Glutamatergic neuron (in vitro differentiated cells): Measurements from ENCODE around the gene HAPLN1. TPM values are rescaled to one million over a fixed set of nuclear protein-coding genes. Genes with fewer than 3 reads are reported as not detected.

Experiments used
- DNase-seq: peaks from one replicate; pipeline ENCODE4 v3.0.0; 2022
- H3K27ac Mint-ChIP-seq: one replicate; pipeline ENCODE4 v1.8.0; 2020; ENCODE audit warnings: mild to moderate bottlenecking, mixed read lengths, inconsistent platforms; ENCODE audit not compliant: unreplicated experiment
- H3K27me3 Mint-ChIP-seq: one replicate; pipeline ENCODE4 v1.8.0; 2020; ENCODE audit warnings: mild to moderate bottlenecking, moderate library complexity, mixed read lengths, inconsistent platforms; ENCODE audit not compliant: unreplicated experiment
- H3K36me3 Mint-ChIP-seq: one replicate; pipeline ENCODE4 v1.8.0; 2020; ENCODE audit warnings: mild to moderate bottlenecking, mixed read lengths, inconsistent platforms; ENCODE audit not compliant: unreplicated experiment
- H3K4me1 Mint-ChIP-seq: one replicate; pipeline ENCODE4 v1.8.0; 2020; ENCODE audit warnings: mild to moderate bottlenecking, low read depth, mixed read lengths, inconsistent platforms; ENCODE audit not compliant: unreplicated experiment
- H3K4me3 Mint-ChIP-seq: one replicate; pipeline ENCODE4 v1.8.0; 2020; ENCODE audit warnings: mild to moderate bottlenecking, mixed read lengths, inconsistent platforms; ENCODE audit not compliant: unreplicated experiment
- H3K9me3 Mint-ChIP-seq: one replicate; pipeline ENCODE4 v1.8.0; 2020; ENCODE audit warnings: mild to moderate bottlenecking, moderate library complexity, mixed read lengths, inconsistent platforms; ENCODE audit not compliant: unreplicated experiment
- CTCF ChIP-seq: fragments of 200-600 bp; sonication (generic); IDR thresholded peaks from one replicate; pipeline ENCODE4 v1.5.0; 2021; ENCODE audit not compliant: partially characterized antibody, unreplicated experiment
- total RNA-seq: library from RNA; stranded (reverse); fragmentation: NEBNext Ultra II Directional; extraction: Animal tissue kit (Norgen Biotek cat#: 25700); gene quantifications from one replicate; pipeline ENCODE4 v1.2.1, GENCODE V29; 2021; ENCODE audit not compliant: unreplicated experiment

Gene HAPLN1
- total RNA-seq, 1 donor from 2014 or later: 2.9 TPM

- peaks cover 2% of the 10 kb centered on the region for H3K27me3 Mint-ChIP-seq
- H3K27ac Mint-ChIP-seq: no peak overlapping the region
- H3K36me3 Mint-ChIP-seq: no peaks in the 10 kb centered on the region
- H3K9me3 Mint-ChIP-seq: peaks cover 2% of the 10 kb centered on the region
- H3K4me1 Mint-ChIP-seq: peaks cover 5% of the 10 kb centered on the region
- no peak for TF ChIP-seq CTCF
- DNase-seq: no peak
- H3K4me3 Mint-ChIP-seq: no peak overlapping the region
Observed at GRCh38 chr5:83654427-83654994, 66.1 kb downstream of the HAPLN1 start.

- Mint-ChIP-seq H3K36me3 (no peaks in the 10 kb centered on the region), H3K27me3 (peaks cover 2% of the 10 kb centered on the region), H3K27ac (no peak overlapping the region), H3K4me3 (no peak overlapping the region), H3K4me1 (peaks cover 5% of the 10 kb centered on the region), H3K9me3 (peaks cover 2% of the 10 kb centered on the region)
- no peak for TF ChIP-seq CTCF
- no peak for DNase-seq
Observed at GRCh38 chr5:83653669-83654068, 67.0 kb downstream of the HAPLN1 start.

- Mint-ChIP-seq H3K36me3 (no peaks in the 10 kb centered on the region), H3K27ac (no peak overlapping the region), H3K4me3 (no peak overlapping the region), H3K9me3 (no peaks in the 10 kb centered on the region), H3K4me1 (peaks cover 4% of the 10 kb centered on the region), H3K27me3 (no peaks in the 10 kb centered on the region)
- DNase-seq: no peak
- no peak for TF ChIP-seq CTCF
Observed at GRCh38 chr5:83645936-83646335, 74.7 kb downstream of the HAPLN1 start.

GRCh38 chr5:83644301-83644700, 76.4 kb downstream of the HAPLN1 start:
- TF ChIP-seq CTCF: no peak
- no peak for DNase-seq
- Mint-ChIP-seq H3K27ac (no peak overlapping the region), H3K4me1 (peaks cover 4% of the 10 kb centered on the region), H3K36me3 (no peaks in the 10 kb centered on the region), H3K9me3 (no peaks in the 10 kb centered on the region), H3K4me3 (no peak overlapping the region), H3K27me3 (no peaks in the 10 kb centered on the region)

GRCh38 chr5:83641946-83642345, 78.7 kb downstream of the HAPLN1 start:
- no peak for TF ChIP-seq CTCF
- H3K27me3 Mint-ChIP-seq: no peaks in the 10 kb centered on the region
- H3K4me1 Mint-ChIP-seq: peaks cover 4% of the 10 kb centered on the region
- DNase-seq: no peak
- H3K36me3 Mint-ChIP-seq: no peaks in the 10 kb centered on the region
- H3K27ac Mint-ChIP-seq: no peak overlapping the region
- no peaks in the 10 kb centered on the region for H3K9me3 Mint-ChIP-seq
- no peak overlapping the region for H3K4me3 Mint-ChIP-seq
